GM11168 (cell line): Measurements from ENCODE around the gene LAMB3.

Experiments used
- in situ Hi-C: fragments of 300-500 bp; cut with MboI; formaldehyde crosslinking; loops from one replicate; pipeline ENCODE4 v1.12.0; 2022; ENCODE audit warnings: low sequenced_read_pairs; ENCODE audit not compliant: unreplicated experiment

Gene LAMB3

GRCh38 chr1:209601809-209602657 is 50.2 kb downstream of the LAMB3 start:
- in situ Hi-C loops = no loop called here

GRCh38 chr1:209600541-209600940 is 51.7 kb downstream of the LAMB3 start:
- in situ Hi-C loops = no loop called here

- in situ Hi-C loops = no loop called here
Measured at GRCh38 chr1:209598227-209598626, 54.0 kb downstream of the LAMB3 start.

GRCh38 chr1:209597499-209597898 is 54.7 kb downstream of the LAMB3 start:
- in situ Hi-C loops = no loop called here

GRCh38 chr1:209595599-209596285 is 56.5 kb downstream of the LAMB3 start:
- in situ Hi-C loops = no loop called here

GRCh38 chr1:209595028-209595427 is 57.2 kb downstream of the LAMB3 start:
- in situ Hi-C loops = no loop called here

- in situ Hi-C loops = loop anchor here (5.0 kb wide), 2 partner anchors 38 to 103 kb away; no protein-coding TSS in a partner anchor
Measured at GRCh38 chr1:209594440-209594839, 57.8 kb downstream of the LAMB3 start.

- in situ Hi-C loops = loop anchor here (5.0 kb wide), 2 partner anchors 39 to 104 kb away; no protein-coding TSS in a partner anchor
Measured at GRCh38 chr1:209593747-209594146, 58.5 kb downstream of the LAMB3 start.

GRCh38 chr1:209590405-209590804 is 61.8 kb downstream of the LAMB3 start:
- in situ Hi-C loops = loop anchor here (5.0 kb wide), 2 partner anchors 42 to 107 kb away; no protein-coding TSS in a partner anchor

- in situ Hi-C loops = loop anchor here (5.0 kb wide), 2 partner anchors 42 to 107 kb away; no protein-coding TSS in a partner anchor
Measured at GRCh38 chr1:209589863-209590262, 62.4 kb downstream of the LAMB3 start.

- in situ Hi-C loops = no loop called here
Measured at GRCh38 chr1:209589440-209589839, 62.8 kb downstream of the LAMB3 start.

- in situ Hi-C loops = no loop called here
Measured at GRCh38 chr1:209587789-209588188, 64.4 kb downstream of the LAMB3 start.

GRCh38 chr1:209586221-209586740 is 65.9 kb downstream of the LAMB3 start:
- in situ Hi-C loops = no loop called here

- in situ Hi-C loops = no loop called here
Measured at GRCh38 chr1:209585672-209586071, 66.6 kb downstream of the LAMB3 start.

GRCh38 chr1:209585197-209585596 is 67.0 kb downstream of the LAMB3 start:
- in situ Hi-C loops = no loop called here

- in situ Hi-C loops = no loop called here
Measured at GRCh38 chr1:209584231-209584672, 68.0 kb downstream of the LAMB3 start.

GRCh38 chr1:209583408-209583807 is 68.8 kb downstream of the LAMB3 start, which contains the start of gene CAMK1G:
Gene CAMK1G, plus strand, starts transcription at chr1:209583714. Its CDS starts 11,270 bp downstream, at chr1:209594984.
- in situ Hi-C loops = no loop called here

GRCh38 chr1:209580577-209580976 is 71.6 kb downstream of the LAMB3 start:
- in situ Hi-C loops = no loop called here

GRCh38 chr1:209577346-209577745 is 74.9 kb downstream of the LAMB3 start:
- in situ Hi-C loops = loop anchor here (10.0 kb wide), 1 partner anchor 117 kb away; no protein-coding TSS in a partner anchor

GRCh38 chr1:209576392-209577197 is 75.6 kb downstream of the LAMB3 start:
- in situ Hi-C loops = loop anchor here (10.0 kb wide), 1 partner anchor 118 kb away; no protein-coding TSS in a partner anchor
